Calu3 (cell line): ENCODE data around the gene SEC63. TPM values are rescaled to one million over a fixed set of nuclear protein-coding genes. Genes with fewer than 3 reads are reported as not detected.

Experiments
- BruUV-seq: library from RNA; stranded (reverse); fragments of 400-500 nt; replicated peaks from 2 replicates; lab custom pipeline; 2021; lab: Mats Ljungman, UMichigan
- CTCF ChIA-PET: fragments of 300-600 bp; sonication (Branson Sonifier 250); formaldehyde crosslinking; loops from one replicate; lab custom pipeline; 2022; ENCODE audit warnings: antibody characterized with exemption; lab: Charles Lee
- DNase-seq: peaks from one replicate; pipeline ENCODE4 v3.0.0; 2022
- H3K27ac Mint-ChIP-seq: one replicate; pipeline ENCODE4 v1.8.0; 2022; ENCODE audit warnings: mixed read lengths; ENCODE audit not compliant: unreplicated experiment
- H3K27me3 Mint-ChIP-seq: one replicate; pipeline ENCODE4 v1.8.0; 2022; ENCODE audit warnings: mixed read lengths; ENCODE audit not compliant: unreplicated experiment
- H3K36me3 Mint-ChIP-seq: one replicate; pipeline ENCODE4 v1.8.0; 2022; ENCODE audit warnings: mild to moderate bottlenecking, moderate library complexity, mixed read lengths; ENCODE audit not compliant: insufficient read depth, unreplicated experiment
- H3K4me1 Mint-ChIP-seq: one replicate; pipeline ENCODE4 v1.8.0; 2022; ENCODE audit warnings: mild to moderate bottlenecking, low read depth, mixed read lengths; ENCODE audit not compliant: unreplicated experiment
- H3K4me3 Mint-ChIP-seq: one replicate; pipeline ENCODE4 v1.8.0; 2022; ENCODE audit warnings: mild to moderate bottlenecking, low read depth, moderate library complexity, mixed read lengths; ENCODE audit not compliant: unreplicated experiment
- H3K9me3 Mint-ChIP-seq: one replicate; pipeline ENCODE4 v1.8.0; 2022; ENCODE audit warnings: low read depth, mixed read lengths; ENCODE audit not compliant: unreplicated experiment
- CTCF ChIP-seq: fragments of 200-600 bp; IDR thresholded peaks from one replicate; pipeline ENCODE4 v1.8.0; 2022; ENCODE audit warnings: antibody characterized with exemption; ENCODE audit not compliant: unreplicated experiment
- intact Hi-C: fragments of 100-400 bp; cut with micrococcal nuclease; formaldehyde crosslinking; loops from one replicate; pipeline ENCODE4 v1.10.0; 2022; ENCODE audit not compliant: unreplicated experiment
- total RNA-seq: library from RNA; stranded (reverse); gene quantifications from 2 replicates; pipeline ENCODE4 v1.2.3, GENCODE V29; 2022

Gene SEC63
- total RNA-seq, 1 experiment from 2014 or later: 135 TPM

GRCh38 chr6:107845777-107846176, 112.2 kb downstream of the SEC63 start:
- Mint-ChIP-seq H3K4me3 (no peak overlapping the region), H3K36me3 (peaks cover 10% of the 10 kb centered on the region), H3K4me1 (peaks cover 11% of the 10 kb centered on the region), H3K9me3 (no peaks in the 10 kb centered on the region), H3K27me3 (no peaks in the 10 kb centered on the region), H3K27ac (no peak overlapping the region)
- CTCF ChIA-PET: interaction anchor here (0.6 kb wide), 1 partner anchor 512 kb away, joined by 3 read pairs; no protein-coding TSS in a partner anchor
- intact Hi-C loops: loop anchor here (10.0 kb wide), 1 partner anchor 121 kb away; no protein-coding TSS in a partner anchor
- no TSS peak for BruUV-seq
- no peak for DNase-seq
- TF ChIP-seq CTCF: no peak

GRCh38 chr6:107843400-107843799, 114.6 kb downstream of the SEC63 start:
- BruUV-seq: no TSS peak
- H3K9me3 Mint-ChIP-seq: no peaks in the 10 kb centered on the region
- peaks cover 13% of the 10 kb centered on the region for H3K27me3 Mint-ChIP-seq
- H3K27ac Mint-ChIP-seq: no peak overlapping the region
- H3K4me3 Mint-ChIP-seq: no peak overlapping the region
- no peak for DNase-seq
- CTCF ChIA-PET: no interaction called here
- TF ChIP-seq CTCF: no peak
- intact Hi-C loops: loop anchor here (10.0 kb wide), 1 partner anchor 119 kb away; no protein-coding TSS in a partner anchor
- H3K36me3 Mint-ChIP-seq: peaks cover 6% of the 10 kb centered on the region
- peaks cover 11% of the 10 kb centered on the region for H3K4me1 Mint-ChIP-seq

GRCh38 chr6:107841275-107841670, 116.7 kb downstream of the SEC63 start:
- intact Hi-C loops: loop anchor here (10.0 kb wide), 1 partner anchor 116 kb away; no protein-coding TSS in a partner anchor
- CTCF ChIA-PET: no interaction called here
- no peak overlapping the region for H3K4me3 Mint-ChIP-seq

DNA sequence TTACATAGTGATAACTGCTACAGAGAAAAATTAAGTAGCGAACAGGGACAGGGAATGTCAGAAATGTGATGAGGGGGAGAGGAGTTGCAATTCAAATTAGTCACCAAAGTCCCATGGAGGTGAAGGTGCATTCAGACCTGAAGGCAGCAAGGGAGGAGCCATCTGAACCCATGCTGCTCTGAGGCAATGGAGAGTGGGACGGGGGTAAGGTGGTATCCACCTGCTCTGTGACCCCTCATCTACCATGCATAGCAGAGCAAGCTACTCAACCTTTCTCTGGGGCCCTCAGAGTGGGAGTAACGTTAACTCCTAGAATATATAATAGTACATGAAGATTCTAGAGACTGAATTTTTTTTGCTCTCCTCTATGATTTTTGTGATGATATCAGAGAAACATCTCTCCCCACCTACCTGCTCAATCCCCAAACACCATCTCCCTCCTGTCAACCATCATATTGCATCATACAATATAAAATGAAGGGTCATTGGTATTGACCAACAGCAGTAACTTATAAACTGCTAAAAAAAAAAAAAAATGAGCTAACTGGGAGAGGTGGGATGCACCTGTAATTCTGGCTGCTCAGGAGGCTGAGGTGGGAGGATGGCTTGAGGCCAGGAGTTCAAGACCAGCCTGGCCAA, 117.3 kb downstream of the SEC63 start:
- no peak for DNase-seq
- Mint-ChIP-seq H3K36me3 (no peaks in the 10 kb centered on the region), H3K4me1 (peaks cover 11% of the 10 kb centered on the region), H3K4me3 (no peak overlapping the region), H3K27ac (no peak overlapping the region), H3K9me3 (no peaks in the 10 kb centered on the region), H3K27me3 (peaks cover 13% of the 10 kb centered on the region)
- intact Hi-C loops: loop anchor here (10.0 kb wide), 1 partner anchor 116 kb away; no protein-coding TSS in a partner anchor
- TF ChIP-seq CTCF: no peak
- CTCF ChIA-PET: no interaction called here
- no TSS peak for BruUV-seq

More at GRCh38 chr6:107841275-107841670, 116.7 kb downstream of the SEC63 start:
- no TSS peak for BruUV-seq
- Mint-ChIP-seq H3K36me3 (no peaks in the 10 kb centered on the region), H3K4me1 (peaks cover 11% of the 10 kb centered on the region), H3K27me3 (peaks cover 13% of the 10 kb centered on the region), H3K27ac (no peak overlapping the region), H3K9me3 (no peaks in the 10 kb centered on the region)
- no peak for DNase-seq
- no peak for TF ChIP-seq CTCF
